Esophagus squamous epithelium (tissue), 4 donors: ENCODE data around the gene ZNF428.

Experiments
- CTCF ChIP-seq, 6 experiments: fragments of 450-650 bp in 4 of 6; fragments of 200-600 bp in 2 of 6; sonication (generic) in 2 of 6; IDR thresholded peaks; one replicate each; pipeline ENCODE4 v1.5.1; 2016 to 2019; ENCODE audit warnings: antibody characterized with exemption in 6 of 6, mild to moderate bottlenecking in 4 of 6, moderate library complexity in 4 of 6
- POLR2A ChIP-seq, 4 donors: fragments of 450-650 bp; IDR thresholded peaks; one replicate each; pipeline ENCODE4 v1.6.1; 2017; ENCODE audit warnings: antibody characterized with exemption in 4 of 4, mild to moderate bottlenecking in 4 of 4, moderate library complexity in 3 of 4

GRCh38 chr19:43582495-43582894 lies 36.9 kb downstream of the ZNF428 start:
- TF ChIP-seq POLR2A (IDR thresholded peaks at IDR 0.05) (no peak), CTCF (IDR thresholded peaks at IDR 0.05) (no peak)
